ENCODE measurements around the gene AMY1B. TPM values are rescaled to one million over a fixed set of nuclear protein-coding genes. Genes with fewer than 3 reads are reported as not detected.

AMY1B gene
- not detected in 5 replicates for total RNA-seq (2022; extraction: Qiagen RNA extraction)

DNA sequence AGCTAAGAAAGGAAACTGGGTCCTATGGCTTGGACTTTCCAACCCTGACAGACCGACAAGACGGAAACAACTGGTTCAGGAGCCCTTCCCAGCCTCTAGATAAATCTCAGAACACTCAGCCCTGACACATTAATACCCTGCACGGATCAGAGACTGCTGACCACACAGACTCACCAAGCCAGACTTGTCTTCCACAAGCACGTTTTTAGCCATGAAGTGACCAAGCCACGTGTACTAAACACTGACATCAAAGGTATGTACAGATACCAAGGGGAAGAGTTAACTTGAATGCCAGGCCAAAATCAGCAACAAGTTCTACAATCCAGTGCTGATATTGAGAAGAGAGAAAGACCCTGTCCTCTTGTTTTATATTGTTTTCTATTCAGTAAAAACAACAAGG, at the start of gene AMY1B:
Gene AMY1B (minus strand): TSS at position 101 of the 400 bp plus-strand sequence. CDS start 571 bp downstream, outside the sequence.

DNA sequence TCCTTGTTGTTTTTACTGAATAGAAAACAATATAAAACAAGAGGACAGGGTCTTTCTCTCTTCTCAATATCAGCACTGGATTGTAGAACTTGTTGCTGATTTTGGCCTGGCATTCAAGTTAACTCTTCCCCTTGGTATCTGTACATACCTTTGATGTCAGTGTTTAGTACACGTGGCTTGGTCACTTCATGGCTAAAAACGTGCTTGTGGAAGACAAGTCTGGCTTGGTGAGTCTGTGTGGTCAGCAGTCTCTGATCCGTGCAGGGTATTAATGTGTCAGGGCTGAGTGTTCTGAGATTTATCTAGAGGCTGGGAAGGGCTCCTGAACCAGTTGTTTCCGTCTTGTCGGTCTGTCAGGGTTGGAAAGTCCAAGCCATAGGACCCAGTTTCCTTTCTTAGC, 40.5 kb downstream of the AMY1B start, which contains the start of gene AMY1A:
Gene AMY1A (plus strand): TSS at position 301 of the 400 bp plus-strand sequence. CDS start 571 bp downstream, outside the sequence.

Other genes with a start within 250 kb of the AMY1B start
- gene RNPC3, start 170.5 kb downstream of the AMY1B start, total RNA-seq (2022; extraction: Qiagen RNA extraction) = 5.3 to 6.1 TPM (median 6.1 TPM) in 5 replicates
- 0.45 to 0.68 TPM (median 0.49 TPM) in 5 replicates for gene AMY2B, start 124.6 kb downstream of the AMY1B start, total RNA-seq (2022; extraction: Qiagen RNA extraction)
- not detected in 5 replicates for gene AMY2A, start 78.8 kb downstream of the AMY1B start, total RNA-seq (2022; extraction: Qiagen RNA extraction)
- gene AMY1A, start 40.5 kb downstream of the AMY1B start, total RNA-seq (2022; extraction: Qiagen RNA extraction) = not detected in 5 replicates
- gene AMY1C, start 53.7 kb upstream of the AMY1B start, total RNA-seq (2022; extraction: Qiagen RNA extraction) = not detected in 5 replicates